HFFc6 (cell line): Measurements from ENCODE around the gene PPP5C. TPM values are rescaled to one million over a fixed set of nuclear protein-coding genes. Genes with fewer than 3 reads are reported as not detected.
"Not testable (repeated sequence)": the region's sequence is repeated elsewhere in the genome, so short reads cannot be mapped to it uniquely, and the experiment has no call there.

Source experiments
- DNase-seq: peaks from one replicate; pipeline ENCODE4 v3.0.0-alpha.2; 2018
- H3K27ac Mint-ChIP-seq: 2 replicates; pipeline ENCODE4 v1.8.0; 2020; ENCODE audit warnings: mild to moderate bottlenecking, mixed read lengths
- H3K27me3 Mint-ChIP-seq: 2 replicates; pipeline ENCODE4 v1.8.0; 2021; ENCODE audit warnings: mild to moderate bottlenecking, moderate library complexity, mixed read lengths; ENCODE audit not compliant: insufficient read depth
- H3K36me3 Mint-ChIP-seq: 2 replicates; pipeline ENCODE4 v1.8.0; 2021; ENCODE audit warnings: low read depth, mixed read lengths
- H3K4me1 Mint-ChIP-seq: 2 replicates; pipeline ENCODE4 v1.8.0; 2020; ENCODE audit warnings: low read depth, mixed read lengths
- H3K4me3 Mint-ChIP-seq: 2 replicates; pipeline ENCODE4 v1.8.0; 2020; ENCODE audit warnings: mild to moderate bottlenecking, moderate library complexity, mixed read lengths
- H3K9me3 Mint-ChIP-seq: 2 replicates; pipeline ENCODE4 v1.8.0; 2020; ENCODE audit warnings: mild to moderate bottlenecking, mixed read lengths
- CTCF ChIP-seq: fragments of 200-600 bp; sonication (generic); IDR thresholded peaks from 2 replicates; pipeline ENCODE4 v1.5.0; 2021; ENCODE audit warnings: antibody characterized with exemption, mild to moderate bottlenecking
- total RNA-seq, 6 experiments: library from RNA; stranded (reverse); fragmentation: NEBNext Ultra II Directional; extraction: Animal tissue kit (Norgen Biotek cat#: 25700); gene quantifications; 2 replicates in 1 of 6; 3 replicates in 5 of 6; pipeline ENCODE4 v1.2.3, GENCODE V29; 2021

PPP5C gene
- total RNA-seq, 6 experiments from 2014 or later: 62.8 to 80.6 (median 76.3) TPM

DNA sequence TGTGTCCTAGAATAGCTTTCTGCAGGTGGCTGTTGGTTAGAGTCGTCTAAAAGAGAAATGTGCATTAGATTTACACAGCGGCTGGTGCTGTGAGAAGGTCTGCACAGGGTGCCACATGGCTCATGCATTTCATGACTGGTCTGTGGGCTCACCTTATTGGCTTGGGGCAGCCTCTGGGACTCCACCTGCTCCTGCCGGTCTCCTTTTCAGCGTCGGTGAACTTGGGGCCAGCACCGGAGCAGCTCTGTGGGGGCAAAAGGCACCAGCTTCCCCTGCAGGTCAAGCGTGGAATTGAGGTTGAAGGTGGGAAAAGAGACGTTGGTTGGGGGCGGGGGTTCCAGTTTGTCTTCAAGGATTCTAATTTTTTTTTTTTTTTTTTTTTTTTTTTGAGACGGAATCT is 84.9 kb downstream of the PPP5C start:
- no peak overlapping the region for H3K4me3 Mint-ChIP-seq
- H3K27me3 Mint-ChIP-seq: peaks cover 10% of the 10 kb centered on the region
- TF ChIP-seq CTCF: peak; percentile 33; the same call in 1 of the 2 replicates
- H3K27ac Mint-ChIP-seq: no peak overlapping the region
- no peaks in the 10 kb centered on the region for H3K36me3 Mint-ChIP-seq
- H3K4me1 Mint-ChIP-seq: peaks cover 11% of the 10 kb centered on the region
- DNase-seq: no peak
- no peaks in the 10 kb centered on the region for H3K9me3 Mint-ChIP-seq

GRCh38 chr19:46433470-46433869 is 86.6 kb downstream of the PPP5C start:
- H3K4me1 Mint-ChIP-seq, H3K27me3 Mint-ChIP-seq, H3K9me3 Mint-ChIP-seq, H3K4me3 Mint-ChIP-seq, DNase-seq, H3K27ac Mint-ChIP-seq, H3K36me3 Mint-ChIP-seq: not testable (repeated sequence)

DNA sequence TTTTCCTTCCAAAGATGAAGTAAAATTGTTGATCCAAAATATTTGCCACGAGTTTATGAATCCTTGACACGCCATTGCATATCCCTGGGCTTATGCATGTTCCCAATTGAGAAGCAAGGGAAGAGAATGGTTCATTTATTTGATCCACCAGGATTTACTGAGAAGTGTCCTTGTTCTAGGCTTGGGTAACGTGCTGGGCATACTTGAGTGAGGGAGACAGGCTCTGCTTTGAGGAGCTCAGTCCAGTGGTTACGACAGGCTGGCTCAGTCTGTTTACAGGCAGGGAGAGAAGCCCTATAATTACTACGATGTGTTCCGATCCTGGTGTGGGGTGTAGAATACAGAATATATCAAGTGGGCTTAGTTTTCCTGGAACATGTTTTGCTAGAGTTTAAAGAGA is 88.1 kb downstream of the PPP5C start:
- TF ChIP-seq CTCF: no peak
- Mint-ChIP-seq H3K27ac (no peak overlapping the region), H3K36me3 (no peaks in the 10 kb centered on the region), H3K4me1 (no peaks in the 10 kb centered on the region), H3K9me3 (no peaks in the 10 kb centered on the region), H3K4me3 (no peak overlapping the region), H3K27me3 (no peaks in the 10 kb centered on the region; the same call in 1 of the 2 replicates)
- DNase-seq: no peak

- H3K27ac Mint-ChIP-seq, H3K9me3 Mint-ChIP-seq, H3K27me3 Mint-ChIP-seq, H3K4me3 Mint-ChIP-seq, H3K36me3 Mint-ChIP-seq, H3K4me1 Mint-ChIP-seq, DNase-seq: not testable (repeated sequence)
These were observed 88.8 kb downstream of the PPP5C start for GRCh38 chr19:46435689-46436088.

Other genes with a start within 250 kb of the PPP5C start
- not detected for gene IGFL3, start 222.4 kb upstream of the PPP5C start, total RNA-seq
- gene IGFL2, start 198.8 kb upstream of the PPP5C start, total RNA-seq: not detected
- gene IGFL1, start 117.3 kb upstream of the PPP5C start, total RNA-seq: not detected
- 1 to 10 TPM in 4 of 6 experiments, under 1 TPM in 2; 0.14 to 3.3 (median 2.1) TPM for gene HIF3A, start 50.0 kb upstream of the PPP5C start, total RNA-seq
- 10 to 100 TPM in 4 of 6 experiments, 1 to 10 TPM in 2; 6.3 to 10.6 (median 10.2) TPM for gene CCDC8, start 66.5 kb downstream of the PPP5C start, total RNA-seq
- gene PNMA8C, start 81.8 kb downstream of the PPP5C start, total RNA-seq: under 1 TPM in 3 of 6 experiments, not detected in 3; 0.05 to 0.09 (median 0.07) TPM
- gene PNMA8A, start 124.5 kb downstream of the PPP5C start, total RNA-seq: 10 to 100 TPM in 2 of 6 experiments, 1 to 10 TPM in 4; 8.6 to 13.1 (median 9.2) TPM
- under 1 TPM in 4 of 6 experiments, not detected in 2; 0.02 to 0.17 (median 0.07) TPM for gene PNMA8B, start 148.8 kb downstream of the PPP5C start, total RNA-seq